Tibial artery (tissue), 4 donors: ENCODE measurements around the gene SUN2.

Experiments
- DNase-seq, 2 donors: peaks; one replicate each; pipeline ENCODE4 v3.0.0-alpha.2; 2019
- H3K27ac ChIP-seq, 2 donors: fragments of 200-600 bp; sonication (generic) in 1 of 2; 1 replicate in 1 of 2; 2 replicates in 1 of 2; pipeline ENCODE4 v1.5.1; 2018 to 2019; ENCODE audit warnings: mild to moderate bottlenecking in 1 of 2
- H3K27me3 ChIP-seq, 2 donors: fragments of 200-600 bp; sonication (generic) in 1 of 2; one replicate each; pipeline versions ENCODE4 v1.5.1 to v1.6.0; 2016 to 2019
- H3K36me3 ChIP-seq, 3 donors: fragments of 200-600 bp; sonication (generic) in 2 of 3; one replicate each; pipeline ENCODE4 v1.5.1; 2016 to 2019; ENCODE audit warnings: mild to moderate bottlenecking in 2 of 3
- H3K4me1 ChIP-seq, 4 donors: fragments of 200-600 bp; sonication (generic) in 2 of 4; 1 replicate in 3 of 4; 2 replicates in 1 of 4; pipeline ENCODE4 v1.5.1; 2016 to 2019
- H3K4me3 ChIP-seq, 2 donors: fragments of 200-600 bp; sonication (generic) in 1 of 2; 1 replicate in 1 of 2; 2 replicates in 1 of 2; pipeline ENCODE4 v1.5.1; 2018 to 2019; ENCODE audit warnings: mild to moderate bottlenecking in 2 of 2
- H3K9me3 ChIP-seq, 3 donors: fragments of 200-600 bp; sonication (generic) in 1 of 3; one replicate each; pipeline ENCODE4 v1.5.1; 2016 to 2019
- intact Hi-C: fragments of 100-400 bp; cut with DNase I; formaldehyde crosslinking; loops from one replicate; pipeline ENCODE4 v1.15.0; 2023; ENCODE audit warnings: low total_unique reads
- TF ChIP-seq, protein P1 (sequence below), 2 experiments: fragments of 200-600 bp in 1 of 2; fragments of 450-650 bp in 1 of 2; IDR thresholded peaks; one replicate each; pipeline ENCODE4 v1.5.1; 2017 to 2019; ENCODE audit warnings: antibody characterized with exemption in 2 of 2, mild to moderate bottlenecking in 1 of 2, moderate library complexity in 1 of 2

The SUN2 gene

DNA sequence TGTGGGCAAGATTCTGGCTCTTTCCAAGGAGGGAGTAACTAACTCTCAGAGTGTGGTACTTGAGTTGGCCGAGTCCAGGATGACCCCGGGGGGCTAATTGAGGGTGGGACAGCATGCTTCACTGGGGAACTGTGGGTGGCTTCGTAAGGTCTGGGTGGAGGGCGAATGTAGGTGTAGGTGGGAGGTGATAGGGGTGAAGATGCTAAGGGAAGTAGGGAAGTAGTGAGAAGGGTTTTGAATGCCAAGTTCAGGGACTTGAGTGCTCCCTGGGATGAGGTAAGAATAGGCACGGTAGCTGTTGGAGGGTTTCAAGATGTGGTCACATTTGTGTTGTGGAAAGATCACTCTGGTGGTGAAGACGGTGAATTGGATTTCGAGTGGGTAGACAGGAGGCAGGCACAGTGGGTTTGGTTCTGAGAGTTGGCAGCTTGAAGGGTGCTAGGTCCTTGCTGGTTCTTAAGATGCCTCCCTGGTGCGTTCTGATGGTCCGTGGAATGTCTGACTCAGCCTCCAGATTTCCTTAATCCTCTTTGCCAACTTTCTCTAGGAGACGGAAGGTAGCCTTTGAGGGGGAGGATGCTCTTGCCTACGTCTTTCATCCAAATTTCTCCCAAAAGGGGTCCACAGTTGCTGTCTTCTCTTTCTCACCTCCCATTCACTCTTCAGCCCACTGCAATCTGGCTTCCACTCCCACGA is 40.6 kb upstream of the SUN2 start:
- peaks cover 0 to 11% (median 7%) of the 10 kb centered on the region in 4 donors for H3K4me1 ChIP-seq
- TF ChIP-seq, protein P1, sequence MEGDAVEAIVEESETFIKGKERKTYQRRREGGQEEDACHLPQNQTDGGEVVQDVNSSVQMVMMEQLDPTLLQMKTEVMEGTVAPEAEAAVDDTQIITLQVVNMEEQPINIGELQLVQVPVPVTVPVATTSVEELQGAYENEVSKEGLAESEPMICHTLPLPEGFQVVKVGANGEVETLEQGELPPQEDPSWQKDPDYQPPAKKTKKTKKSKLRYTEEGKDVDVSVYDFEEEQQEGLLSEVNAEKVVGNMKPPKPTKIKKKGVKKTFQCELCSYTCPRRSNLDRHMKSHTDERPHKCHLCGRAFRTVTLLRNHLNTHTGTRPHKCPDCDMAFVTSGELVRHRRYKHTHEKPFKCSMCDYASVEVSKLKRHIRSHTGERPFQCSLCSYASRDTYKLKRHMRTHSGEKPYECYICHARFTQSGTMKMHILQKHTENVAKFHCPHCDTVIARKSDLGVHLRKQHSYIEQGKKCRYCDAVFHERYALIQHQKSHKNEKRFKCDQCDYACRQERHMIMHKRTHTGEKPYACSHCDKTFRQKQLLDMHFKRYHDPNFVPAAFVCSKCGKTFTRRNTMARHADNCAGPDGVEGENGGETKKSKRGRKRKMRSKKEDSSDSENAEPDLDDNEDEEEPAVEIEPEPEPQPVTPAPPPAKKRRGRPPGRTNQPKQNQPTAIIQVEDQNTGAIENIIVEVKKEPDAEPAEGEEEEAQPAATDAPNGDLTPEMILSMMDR (IDR thresholded peaks at IDR 0.05): no peak
- intact Hi-C loops: loop anchor here (10.0 kb wide), 1 partner anchor 48 kb away; the partner anchor contains the start of gene NPTXR
- no peak for DNase-seq
- H3K27ac ChIP-seq: no peak overlapping the region
- H3K4me3 ChIP-seq: no peak overlapping the region
- H3K9me3 ChIP-seq: no peaks in the 10 kb centered on the region
- no peaks in the 10 kb centered on the region for H3K36me3 ChIP-seq
- peaks cover 0 to 11% of the 10 kb centered on the region in 2 donors for H3K27me3 ChIP-seq

DNA sequence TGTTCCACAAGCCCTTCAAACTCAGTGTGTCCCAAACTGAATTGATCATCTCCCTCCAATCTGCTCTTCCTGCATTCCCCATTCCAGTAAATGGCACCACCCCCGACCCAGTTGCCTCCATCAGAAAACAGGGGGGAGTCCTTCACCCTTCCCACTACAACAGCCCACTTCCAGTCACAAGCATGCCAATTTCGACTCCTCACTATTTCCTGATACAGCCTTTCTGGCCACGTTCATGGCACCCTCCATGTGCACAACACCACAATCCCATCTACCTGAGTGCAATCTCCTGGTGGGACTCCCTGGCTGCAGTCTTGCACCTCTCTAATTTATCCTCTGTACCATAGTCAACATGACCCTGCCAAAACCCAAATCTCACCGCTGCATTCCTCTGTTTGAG is 39.8 kb upstream of the SUN2 start:
- Histone ChIP-seq H3K36me3 (peaks cover 0 to 4% (median 0%) of the 10 kb centered on the region in 3 donors), H3K4me1 (peaks cover 0 to 11% (median 7%) of the 10 kb centered on the region in 4 donors), H3K27ac (no peak overlapping the region), H3K9me3 (no peaks in the 10 kb centered on the region), H3K27me3 (peaks cover 0 to 11% of the 10 kb centered on the region in 2 donors), H3K4me3 (no peak overlapping the region)
- intact Hi-C loops: loop anchor here (10.0 kb wide), 1 partner anchor 49 kb away; the partner anchor contains the start of gene NPTXR
- DNase-seq: no peak
- TF ChIP-seq, protein P1 (IDR thresholded peaks at IDR 0.05): no peak

DNA sequence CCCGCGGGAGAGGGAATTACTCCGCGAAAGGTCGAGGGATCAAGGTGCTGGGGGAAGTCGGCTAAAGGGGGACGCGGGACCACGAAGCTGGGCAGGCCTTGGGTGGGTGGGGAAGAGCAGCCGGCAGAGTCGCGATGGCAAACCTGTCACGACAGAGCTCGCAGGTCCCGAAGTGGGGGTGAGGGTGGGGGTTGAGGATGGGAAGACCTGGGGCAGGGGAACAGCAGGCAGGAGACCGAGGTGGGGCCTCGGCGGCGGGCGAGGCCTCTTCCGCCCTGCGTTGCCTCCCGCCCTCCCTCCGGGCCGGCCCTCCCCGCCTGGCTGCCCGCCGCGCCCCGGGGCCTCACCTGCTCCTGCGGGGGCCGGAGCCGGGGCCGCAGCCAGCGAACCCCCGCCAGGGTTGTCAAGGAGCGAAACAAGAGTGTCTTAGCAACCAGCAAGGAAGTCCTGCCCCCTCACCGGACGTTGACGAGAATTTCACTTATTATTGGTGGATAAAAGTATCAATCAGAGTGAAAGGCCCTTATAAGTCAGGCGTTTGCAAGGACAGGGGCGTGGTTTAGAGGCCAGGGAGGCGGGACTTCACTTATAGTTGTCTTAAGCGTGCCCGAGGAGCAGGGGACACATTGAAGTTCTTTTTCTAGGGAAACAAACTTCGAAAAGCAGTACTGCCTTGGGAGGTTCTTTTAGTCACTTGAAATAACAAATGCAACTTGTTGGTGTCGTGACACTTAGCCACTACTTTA is 38.1 kb upstream of the SUN2 start, which contains the start of gene DNAL4:
Gene DNAL4 (minus strand): TSS at position 423 of the 746 bp plus-strand sequence. CDS start 11,412 bp downstream, outside the sequence.
- Histone ChIP-seq H3K9me3 (no peaks in the 10 kb centered on the region), H3K27ac (peak within 1 kb of the TSS; percentile 90 to 92), H3K4me1 (peaks cover 0 to 17% (median 11%) of the 10 kb centered on the region in 4 donors), H3K4me3 (peak within 1 kb of the TSS; percentile 85 to 94), H3K27me3 (peaks cover 0 to 6% of the 10 kb centered on the region in 2 donors), H3K36me3 (peaks cover 0 to 15% (median 8%) of the 10 kb centered on the region in 3 donors)
- intact Hi-C loops: loop anchor here (10.0 kb wide), 1 partner anchor 51 kb away; the partner anchor contains the start of gene NPTXR
- TF ChIP-seq, protein P1 (IDR thresholded peaks at IDR 0.05): no peak
- peak; percentile 98 to 99 for DNase-seq

DNA sequence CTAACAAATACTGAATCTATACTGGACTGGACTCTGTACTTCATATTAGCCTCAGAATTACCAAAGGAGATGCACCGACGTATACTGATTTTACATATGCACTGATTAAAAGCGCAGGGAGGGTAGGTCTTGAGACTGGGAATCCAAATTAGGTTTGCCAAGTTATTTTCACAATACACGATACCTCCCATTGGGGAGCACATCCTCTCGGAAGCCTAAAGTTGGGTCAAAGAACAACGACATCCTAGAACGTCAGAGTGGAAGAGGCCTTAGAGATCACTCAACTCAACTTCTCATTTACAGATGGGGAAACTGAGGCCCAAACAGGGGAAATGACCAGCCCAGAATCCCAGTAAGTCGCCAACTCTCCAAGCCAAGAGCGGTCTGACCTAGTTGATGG is 37.5 kb upstream of the SUN2 start:
- peaks cover 0 to under 1% of the 10 kb centered on the region in 2 donors for H3K27me3 ChIP-seq
- H3K4me3 ChIP-seq: peak overlapping the region; percentile 85 to 94
- TF ChIP-seq, protein P1 (IDR thresholded peaks at IDR 0.05): no peak
- no peaks in the 10 kb centered on the region for H3K9me3 ChIP-seq
- intact Hi-C loops: loop anchor here (10.0 kb wide), 1 partner anchor 51 kb away; the partner anchor contains the start of gene NPTXR
- no peak for DNase-seq
- H3K36me3 ChIP-seq: peaks cover 0 to 15% (median 8%) of the 10 kb centered on the region in 3 donors
- peak overlapping the region; percentile 90 to 92 for H3K27ac ChIP-seq
- H3K4me1 ChIP-seq: peaks cover 0 to 22% (median 15%) of the 10 kb centered on the region in 4 donors

DNA sequence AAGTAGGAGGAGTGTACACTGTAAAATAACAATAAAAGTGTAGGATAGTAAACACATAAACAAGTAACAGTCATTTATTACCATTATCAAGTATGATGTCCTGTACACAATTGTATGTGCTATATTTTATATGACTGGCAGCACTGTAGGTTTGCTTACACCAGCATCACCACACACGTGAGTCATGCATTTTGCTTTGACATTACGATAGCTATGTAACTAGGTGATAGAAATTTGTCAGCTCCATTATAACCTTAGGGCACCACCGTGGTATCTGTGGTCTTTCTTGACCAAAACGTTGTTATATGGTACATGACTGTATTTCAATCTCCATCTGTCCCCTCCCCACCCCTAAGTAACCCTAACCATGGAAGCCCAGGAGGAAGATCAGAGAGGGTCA is 37.0 kb upstream of the SUN2 start:
- TF ChIP-seq, protein P1 (IDR thresholded peaks at IDR 0.05): no peak
- Histone ChIP-seq H3K36me3 (peaks cover 0 to 15% (median 8%) of the 10 kb centered on the region in 3 donors), H3K4me1 (peaks cover 0 to 26% (median 20%) of the 10 kb centered on the region in 4 donors), H3K27ac (peak overlapping the region; percentile 90 to 92), H3K4me3 (peak overlapping the region; percentile 85 to 94), H3K9me3 (no peaks in the 10 kb centered on the region), H3K27me3 (no peaks in the 10 kb centered on the region)
- no peak for DNase-seq
- intact Hi-C loops: loop anchor here (10.0 kb wide), 1 partner anchor 52 kb away; the partner anchor contains the start of gene NPTXR
